HG03025 (cell line): Measurements from ENCODE around the gene SPA17.
A peak's percentile ranks its signal among the peaks of the same experiment; 100 is the strongest.

Experiments used
- ATAC-seq: cut with Tn5 transposase; IDR thresholded peaks from one replicate; pipeline ENCODE4 v1.9.1; 2021; ENCODE audit warnings: mild to moderate bottlenecking, moderate library complexity; ENCODE audit not compliant: unreplicated experiment, low FRiP score

Gene SPA17

DNA sequence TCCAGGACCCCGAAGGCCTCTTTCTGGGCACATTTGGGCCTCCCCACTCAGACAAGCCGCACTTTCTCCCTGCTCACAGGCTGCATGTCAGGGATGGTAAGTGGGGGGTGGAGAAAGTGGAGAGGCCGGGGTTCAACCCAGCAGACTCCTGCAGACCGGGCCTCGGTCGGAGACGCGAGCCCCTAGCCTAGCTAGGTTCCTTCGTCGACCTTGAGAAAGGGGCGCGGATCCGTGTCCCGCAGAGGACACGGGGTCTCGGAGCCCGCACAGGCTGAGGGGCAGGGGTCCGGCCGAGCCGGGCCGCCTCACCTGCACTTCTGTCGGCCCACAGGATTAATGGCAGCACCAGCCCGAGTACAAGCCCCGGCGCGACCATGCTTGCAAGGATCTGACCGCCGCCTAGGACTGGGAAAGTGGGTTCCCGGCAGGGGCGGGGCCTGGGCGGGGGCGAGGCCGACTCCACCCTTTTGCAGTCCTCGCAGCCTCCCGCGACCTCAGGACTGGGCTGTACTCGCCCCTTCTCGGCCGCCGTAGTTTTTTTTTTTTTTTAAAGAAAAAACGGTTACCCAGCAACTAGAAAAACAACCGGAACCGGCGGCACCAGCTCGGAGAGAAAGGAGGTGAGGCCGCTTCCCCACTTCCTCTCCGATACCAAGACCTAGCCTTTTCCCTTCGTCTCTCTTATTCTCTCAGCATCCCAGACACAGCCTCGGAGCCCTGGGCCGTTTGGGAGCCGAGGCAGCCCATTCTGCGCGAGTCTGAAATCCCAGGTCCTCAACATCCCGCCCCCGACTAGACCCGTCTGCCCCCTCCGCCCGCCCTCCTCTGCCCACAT is at the start of gene SPA17, which contains the start of gene SIAE:
SPA17 (plus strand) TSS at position 572 of the 835 bp plus-strand sequence. CDS start 1,361 bp downstream, outside the sequence.
SIAE (minus strand) TSS at position 407 of the 835 bp plus-strand sequence; CDS start at position 376, 31 bp downstream.
- peak; percentile 93 for ATAC-seq

- ATAC-seq = no peak
Observed at GRCh38 chr11:124625504-124626168, 48.1 kb upstream of the SPA17 start.

DNA sequence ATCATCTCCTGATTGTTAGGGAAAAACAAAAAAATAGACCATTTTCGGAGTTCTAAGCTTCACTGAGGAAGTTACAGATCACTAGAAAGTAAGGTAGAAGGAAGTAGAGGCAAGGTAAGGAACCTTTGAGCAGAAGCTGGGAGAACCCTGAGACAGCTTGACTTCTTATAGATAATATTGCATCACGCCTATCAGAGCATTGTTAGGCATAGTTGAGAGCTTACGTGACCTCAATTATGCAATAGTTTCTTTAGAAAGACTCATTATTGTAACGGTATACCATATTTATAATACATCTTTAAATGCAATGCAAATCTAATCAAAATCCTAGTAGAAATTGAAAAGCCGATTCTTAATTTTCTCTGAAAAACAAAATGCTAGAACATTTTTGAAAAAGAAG is 46.2 kb upstream of the SPA17 start:
- no peak for ATAC-seq

GRCh38 chr11:124629961-124630360 is 43.7 kb upstream of the SPA17 start:
- ATAC-seq = no peak

DNA sequence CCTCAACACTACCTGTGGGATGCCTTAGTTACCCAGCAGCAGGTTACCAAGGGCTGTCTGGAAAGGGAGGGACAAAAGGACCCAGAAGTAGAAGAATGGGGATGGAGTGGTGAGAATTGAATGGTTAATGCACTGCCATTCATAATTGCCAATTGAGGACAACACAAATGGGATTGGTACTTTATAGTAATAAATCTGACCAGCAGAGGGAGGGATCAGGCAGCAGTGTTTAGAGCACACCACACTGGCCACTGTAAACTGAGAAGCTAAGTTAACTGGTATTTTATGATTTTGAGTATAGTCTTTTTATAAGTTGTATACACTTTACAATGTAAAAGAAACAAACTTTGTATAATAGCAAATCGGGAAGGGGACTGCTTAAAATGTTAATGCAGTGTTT is 40.3 kb upstream of the SPA17 start:
- ATAC-seq = no peak

DNA sequence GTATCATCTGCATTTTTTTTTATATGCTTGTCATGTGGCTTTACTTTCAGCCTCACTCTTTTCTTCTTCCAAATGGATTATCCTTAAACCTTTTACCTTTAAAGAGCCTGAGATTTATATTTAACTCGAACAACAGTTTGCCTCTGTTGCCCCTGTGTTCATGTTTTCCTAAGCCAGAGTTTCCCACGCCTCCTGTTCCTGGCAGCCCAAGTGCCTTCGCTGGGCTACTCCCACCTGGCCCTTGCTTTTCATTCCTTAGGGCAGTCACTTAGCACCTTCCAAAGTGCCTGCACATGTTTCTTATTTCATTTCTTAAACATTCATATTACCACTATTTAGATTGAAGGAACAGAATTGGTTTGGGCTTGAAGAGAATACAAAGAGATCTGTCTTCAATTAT is 37.8 kb upstream of the SPA17 start:
- no peak for ATAC-seq

- ATAC-seq = no peak
Observed at GRCh38 chr11:124638500-124638899, 35.2 kb upstream of the SPA17 start.

DNA sequence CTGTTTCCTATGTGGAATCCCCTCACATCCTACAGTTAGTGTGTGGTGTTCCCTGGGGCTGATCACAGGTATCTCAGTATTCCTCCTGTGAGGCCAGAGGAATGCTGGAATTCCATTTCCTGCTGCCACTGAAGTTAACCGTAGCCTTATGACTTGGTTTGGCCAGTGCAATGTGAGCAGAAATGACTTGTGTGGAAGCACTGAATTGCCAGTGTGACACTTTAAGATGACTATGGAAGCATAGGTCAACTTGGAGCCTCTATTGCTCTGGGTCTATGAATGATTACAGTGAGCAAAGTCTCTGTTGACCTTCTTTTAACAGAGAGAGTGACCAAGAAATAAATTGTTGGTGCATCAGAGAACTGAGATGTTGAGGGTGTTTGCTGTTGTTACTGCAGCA is 34.5 kb upstream of the SPA17 start:
- ATAC-seq = no peak

DNA sequence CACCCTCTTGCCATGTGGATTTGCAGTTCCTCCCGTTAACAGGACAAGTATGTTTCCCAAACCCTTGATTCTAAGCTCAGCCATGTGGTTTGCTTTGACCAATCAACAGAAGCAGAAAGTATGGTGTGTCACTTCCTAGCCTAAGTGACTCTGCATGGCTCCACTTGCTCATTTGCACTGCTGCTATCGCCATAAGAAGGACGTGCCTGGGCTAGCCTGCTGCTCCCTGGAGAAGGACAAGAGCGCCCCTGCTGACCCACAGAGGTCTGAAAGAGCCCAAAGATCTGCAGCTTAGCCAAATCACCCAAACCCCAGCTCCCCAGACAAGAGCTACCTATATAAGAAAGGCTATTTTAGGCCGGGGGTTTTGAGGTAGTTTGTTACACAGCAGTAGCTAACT is 33.0 kb upstream of the SPA17 start:
- ATAC-seq = no peak

DNA sequence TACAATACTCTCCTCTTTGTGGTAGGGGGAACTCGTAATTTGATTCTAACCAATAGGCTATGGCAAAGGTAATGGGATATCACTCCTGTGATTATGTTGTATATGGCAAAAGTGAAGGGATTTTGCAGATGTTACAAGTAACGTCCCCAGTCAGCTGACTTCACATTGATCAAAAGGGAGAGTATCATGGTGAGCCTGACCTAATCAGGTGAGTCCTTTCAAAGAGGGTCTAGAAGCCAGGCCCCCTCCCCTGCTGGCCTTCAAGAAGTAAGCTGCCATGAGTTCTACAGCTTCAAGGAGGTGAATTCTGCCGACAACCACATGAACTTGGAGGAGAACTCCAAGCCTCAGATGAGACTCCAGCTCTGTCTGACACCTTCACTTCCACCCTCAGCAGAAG is 31.1 kb upstream of the SPA17 start:
- no peak for ATAC-seq

DNA sequence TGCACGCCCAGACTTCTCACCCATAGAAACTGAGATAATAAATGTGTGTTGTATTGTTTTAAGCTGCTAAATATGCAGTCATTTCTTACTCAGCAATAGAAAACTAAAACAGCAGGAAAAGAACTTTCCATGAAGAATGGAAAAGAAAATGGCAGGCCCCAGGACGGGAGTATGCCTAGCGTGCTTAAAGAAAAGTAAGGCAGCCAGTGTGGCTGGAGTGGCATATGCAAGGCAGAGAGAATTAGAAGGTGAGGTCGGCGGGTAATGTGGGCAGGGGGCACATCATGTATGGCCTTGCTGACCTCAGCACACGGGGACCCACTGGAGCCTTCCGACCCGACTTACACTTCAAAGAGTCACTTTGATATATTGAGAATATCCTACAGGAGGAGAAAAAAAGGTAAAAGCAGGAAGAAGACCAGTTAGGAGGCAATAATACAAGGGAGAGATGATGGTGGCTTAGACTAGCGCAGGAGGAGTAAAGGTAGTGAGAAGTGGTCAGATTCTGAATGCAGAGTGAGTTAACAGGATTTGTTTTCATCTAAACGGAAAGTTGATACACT is 30.6 kb upstream of the SPA17 start:
- no peak for ATAC-seq

DNA sequence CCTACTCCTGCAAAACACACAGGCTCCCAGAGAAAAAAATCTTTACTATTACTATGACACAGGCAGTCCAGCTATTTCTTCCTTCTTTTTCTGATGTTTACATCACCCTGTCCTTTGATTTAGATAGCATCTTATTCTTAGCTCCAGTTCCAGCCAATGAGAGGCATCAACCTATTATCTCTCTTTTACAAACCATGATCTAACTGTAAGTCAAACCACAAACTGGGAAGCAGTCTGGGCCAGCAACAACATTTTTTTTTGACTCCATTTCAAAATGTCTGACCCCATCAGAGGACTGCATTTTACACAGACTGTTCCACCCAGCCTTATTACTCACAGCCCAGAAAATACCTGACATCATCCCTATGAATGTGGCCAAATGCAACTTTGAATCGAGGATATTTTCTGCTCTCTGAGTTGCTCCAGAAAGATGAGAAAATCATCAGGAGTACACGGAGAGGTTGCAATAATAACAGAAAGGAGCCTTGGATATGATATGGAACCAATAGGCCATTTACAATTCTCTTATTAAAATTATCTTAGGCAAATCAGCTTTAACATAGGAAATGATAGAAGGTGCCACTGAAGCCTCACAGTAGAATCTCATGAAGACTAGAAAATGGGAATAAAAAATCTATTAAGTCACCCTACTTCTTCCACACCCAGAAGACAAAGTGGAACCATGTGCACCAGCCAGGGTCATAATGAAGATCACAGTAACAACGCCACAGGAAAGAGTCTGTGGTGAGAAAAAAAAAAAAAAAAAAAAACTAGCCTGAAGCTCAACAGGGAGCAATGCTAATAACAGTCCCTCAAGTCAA is 29.9 kb upstream of the SPA17 start:
- ATAC-seq = no peak

- ATAC-seq = no peak
Observed at GRCh38 chr11:124644426-124645280, 29.1 kb upstream of the SPA17 start.

- no peak for ATAC-seq
Observed at GRCh38 chr11:124646148-124646547, 27.6 kb upstream of the SPA17 start.

DNA sequence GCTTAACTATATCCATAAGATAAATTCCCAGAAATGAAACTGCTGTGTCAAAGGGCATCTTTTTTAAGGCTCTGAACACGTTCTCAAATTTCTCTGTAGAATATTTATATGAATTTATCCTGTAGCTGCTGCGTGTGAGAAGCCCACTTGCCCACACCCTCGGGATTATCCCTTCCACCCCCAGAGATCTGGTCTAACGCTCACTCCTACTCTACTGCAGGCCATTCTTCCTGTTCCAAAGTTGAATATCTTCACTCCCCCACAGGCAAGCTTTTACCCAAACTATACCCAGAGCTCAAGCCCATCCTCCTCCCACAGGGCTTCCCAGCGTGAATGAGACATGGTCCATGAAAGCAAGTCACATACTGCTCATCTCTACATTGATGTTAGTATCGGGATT is 25.1 kb upstream of the SPA17 start:
- ATAC-seq = no peak

GRCh38 chr11:124656774-124657630 is 16.7 kb upstream of the SPA17 start:
- ATAC-seq = no peak

DNA sequence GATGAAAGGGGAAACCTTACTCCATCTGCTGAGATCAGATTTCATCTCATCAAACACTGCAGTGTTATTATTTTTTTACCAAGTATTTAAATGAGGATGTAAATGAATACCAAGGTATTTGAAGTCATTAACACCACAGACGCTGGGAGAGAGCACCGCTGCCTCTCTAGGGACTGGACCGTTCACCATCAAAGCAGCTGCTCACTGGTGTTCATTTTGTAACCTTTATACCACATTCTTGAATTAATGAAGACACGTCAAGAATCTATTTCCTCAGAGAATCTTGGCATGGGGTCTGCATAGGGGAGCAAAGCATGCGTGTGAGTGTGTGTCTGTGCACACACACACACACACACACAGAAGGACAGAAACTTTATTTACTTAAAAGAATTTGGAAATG is 15.8 kb upstream of the SPA17 start:
- ATAC-seq = no peak

GRCh38 chr11:124658501-124658900 is 15.2 kb upstream of the SPA17 start:
- no peak for ATAC-seq

DNA sequence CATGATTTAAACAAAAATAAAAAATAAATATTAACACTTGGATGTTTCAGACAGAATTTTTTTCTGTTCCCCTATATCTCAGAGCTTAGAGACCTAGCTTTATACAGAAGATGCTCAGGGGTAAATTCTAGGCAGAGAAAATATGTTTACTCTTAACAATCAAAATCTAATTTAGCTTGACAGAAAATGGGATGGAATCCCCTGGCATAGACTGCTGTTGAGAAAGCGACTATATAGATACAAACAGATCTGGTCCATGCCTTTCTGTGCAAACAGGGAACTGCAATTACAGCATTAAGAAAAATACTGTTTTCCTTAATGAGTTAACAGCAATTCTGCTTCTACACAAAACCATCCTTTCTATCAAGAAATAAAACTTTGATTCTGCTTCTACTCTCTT is 14.7 kb upstream of the SPA17 start:
- ATAC-seq = no peak
